NAMALWA (cell line): Measurements from ENCODE around the gene SLC25A6.
"Not testable (repeated sequence)": the region's sequence is repeated elsewhere in the genome, so short reads cannot be mapped to it uniquely, and the experiment has no call there.

Experiments used
- DNase-seq: peaks from one replicate; pipeline ENCODE4 v3.0.0-alpha.2; 2015; ENCODE audit warnings: low spot score

The SLC25A6 gene

GRCh38 chrX:1354036-1355019, 37.6 kb downstream of the SLC25A6 start:
- no peak for DNase-seq

- no peak for DNase-seq
These were observed 39.8 kb downstream of the SLC25A6 start for GRCh38 chrX:1351981-1352714.

- not testable (repeated sequence) for DNase-seq
These were observed 42.3 kb downstream of the SLC25A6 start for GRCh38 chrX:1349606-1350005.

GRCh38 chrX:1341545-1342184, 50.2 kb downstream of the SLC25A6 start:
- no peak for DNase-seq

DNA sequence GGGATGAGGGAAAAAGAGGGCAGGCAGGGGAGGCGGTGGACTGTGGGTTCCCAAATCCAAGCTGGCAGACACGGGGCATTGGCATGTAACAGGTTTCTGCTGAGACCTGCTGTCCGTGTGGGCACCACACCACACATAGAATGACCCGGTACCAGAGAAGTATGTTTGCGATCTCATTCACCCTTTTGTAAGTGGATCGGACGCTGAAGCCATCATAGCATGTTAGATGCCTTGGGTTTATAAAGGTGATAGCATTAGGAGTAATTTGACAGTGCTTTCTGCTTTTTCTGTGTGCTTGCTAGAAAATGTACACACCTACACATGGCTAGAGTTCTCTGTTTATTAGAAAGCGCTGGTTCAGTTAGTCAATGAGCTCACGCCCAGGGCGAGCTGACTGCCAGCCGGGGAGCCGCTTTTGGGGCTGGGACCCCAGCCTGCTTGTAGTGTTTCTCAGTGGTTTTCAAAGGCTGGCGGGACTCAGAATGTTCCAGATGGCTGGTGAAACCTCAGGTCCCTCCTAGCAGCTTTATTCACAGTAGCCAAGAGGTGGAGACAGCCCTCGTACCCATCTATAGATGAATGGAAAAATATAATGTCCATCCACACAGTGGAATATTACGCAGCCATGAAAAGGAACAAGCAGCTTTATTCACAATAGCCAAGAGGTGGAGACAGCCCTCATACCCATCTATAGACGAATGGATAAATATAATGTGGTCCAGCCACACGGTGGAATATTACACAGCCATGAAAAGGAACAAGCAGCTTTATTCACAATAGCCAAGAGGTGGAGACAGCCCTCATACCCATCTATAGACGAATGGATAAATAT, 54.7 kb downstream of the SLC25A6 start:
- DNase-seq = no peak

DNA sequence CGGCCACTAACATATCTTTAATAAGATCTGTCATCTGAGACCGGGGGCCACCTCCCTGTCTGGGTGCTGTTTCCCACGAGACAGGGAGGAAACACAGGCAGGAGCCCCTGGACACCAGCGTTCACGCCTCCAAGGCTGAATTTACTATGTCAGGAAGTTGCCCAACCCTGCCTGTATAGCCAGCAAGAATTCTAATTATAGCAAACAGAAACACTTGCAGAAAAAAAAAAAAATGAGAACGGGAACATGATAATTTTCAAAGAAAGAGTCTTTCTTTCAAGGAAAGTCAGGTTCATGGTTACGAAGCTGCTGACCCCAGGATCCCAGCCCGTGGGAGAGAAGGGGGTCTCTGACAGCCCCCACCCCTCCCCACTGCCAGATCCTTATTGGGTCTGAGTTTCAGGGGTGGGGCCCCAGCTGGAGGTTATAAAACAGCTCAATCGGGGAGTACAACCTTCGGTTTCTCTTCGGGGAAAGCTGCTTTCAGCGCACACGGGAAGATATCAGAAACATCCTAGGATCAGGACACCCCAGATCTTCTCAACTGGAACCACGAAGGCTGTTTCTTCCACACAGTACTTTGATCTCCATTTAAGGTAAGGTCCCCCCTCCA, 55.5 kb downstream of the SLC25A6 start, which contains the start of gene IL3RA:
Gene IL3RA (plus strand): TSS at position 455 of the 613 bp plus-strand sequence. CDS start 4,981 bp downstream, outside the sequence.
- no peak for DNase-seq
